Aorta (tissue), 5 donors: ENCODE measurements around the gene SPEM1. TPM values are rescaled to one million over a fixed set of nuclear protein-coding genes. Genes with fewer than 3 reads are reported as not detected.

Experiments
- ATAC-seq: fragments of 200-7000 bp; cut with Tn5 transposase; one replicate; pipeline ENCODE4 v1.9.1; 2022; ENCODE audit warnings: moderate library complexity; ENCODE audit not compliant: low FRiP score
- DNase-seq, 2 donors: peaks; one replicate each; pipeline ENCODE4 v3.0.0-alpha.2; 2020
- H3K27ac ChIP-seq, 2 donors: one replicate each; pipeline ENCODE4 v1.5.1; 2013; ENCODE audit warnings: low read length in 2 of 2, mild to moderate bottlenecking in 2 of 2, moderate library complexity in 2 of 2, control low read depth in 1 of 2, inconsistent platforms in 1 of 2, low read depth in 1 of 2
- H3K27me3 ChIP-seq, 2 donors: one replicate each; pipeline ENCODE4 v1.6.1; 2013; ENCODE audit warnings: control low read depth in 1 of 2, low read length in 1 of 2, mild to moderate bottlenecking in 1 of 2, moderate library complexity in 1 of 2; ENCODE audit not compliant: insufficient read depth in 2 of 2, control insufficient read depth in 1 of 2
- H3K36me3 ChIP-seq, 2 donors: one replicate each; pipeline ENCODE4 v1.6.1; 2013; ENCODE audit warnings: control low read depth in 1 of 2, low read length in 1 of 2, mild to moderate bottlenecking in 1 of 2; ENCODE audit not compliant: insufficient read depth in 2 of 2, control insufficient read depth in 1 of 2
- H3K4me1 ChIP-seq, 2 donors: one replicate each; pipeline ENCODE4 v1.6.1; 2013; ENCODE audit warnings: low read length in 2 of 2, control low read depth in 1 of 2, mild to moderate bottlenecking in 1 of 2, moderate library complexity in 1 of 2; ENCODE audit not compliant: insufficient read depth in 2 of 2, control insufficient read depth in 1 of 2
- H3K4me3 ChIP-seq, 2 donors: one replicate each; pipeline ENCODE4 v1.5.1; 2013; ENCODE audit warnings: low read length in 2 of 2, control low read depth in 1 of 2, mild to moderate bottlenecking in 1 of 2
- H3K9me3 ChIP-seq: one replicate; pipeline ENCODE4 v1.6.1; 2013; ENCODE audit warnings: mild to moderate bottlenecking, low read length; ENCODE audit not compliant: control insufficient read depth
- WGBS, 2 donors: extraction: QIAGEN DNeasy Blood & Tissue Kit; methylation state at CpG; one replicate each; pipeline ENCODE4 v1.1.7; 2013; 5-methylcytosine and 5-hydroxymethylcytosine counted together
- intact Hi-C, 2 donors: fragments of 100-400 bp; cut with DNase I; formaldehyde crosslinking; loops; one replicate each; pipeline versions ENCODE4 v1.14.2 to v1.15.0; 2022
- polyA plus RNA-seq, 2 donors: library from polyadenylated mRNA; stranded (reverse); fragments of 200-250 nt; gene quantifications; one replicate each; pipeline ENCODE4 v1.2.3, GENCODE V29; 2013
- total RNA-seq, 2 donors: library from RNA; stranded (reverse); fragmentation: NEBNext Ultra II Directional; extraction: Animal tissue kit (Norgen Biotek cat#: 25700); gene quantifications; one replicate each; pipeline ENCODE4 v1.2.1, GENCODE V29; 2021
- donor health status: healthy with polysubstance abuse.
- donor health status: Bipolar disorder and iron deficiency.
- donor health status: DM: no; HTN: no; CAD: no.
- donor health status: DM: no; HTN: no; CAD: no.
- donor health status: DM: yes; HTN: yes; CAD: no.

SPEM1 gene
- total and polyA plus RNA-seq, 4 donors, result not detected

GRCh38 chr17:7405350-7406234 lies 14.5 kb upstream of the SPEM1 start:
- Histone ChIP-seq H3K9me3 (no peaks in the 10 kb centered on the region), H3K27me3 (no peaks in the 10 kb centered on the region), H3K4me1 (no peaks in the 10 kb centered on the region), H3K4me3 (peak overlapping the region; percentile 59 to 82), H3K36me3 (no peaks in the 10 kb centered on the region), H3K27ac (peak overlapping the region in 1 of 2 donors; percentile 76)
- DNase-seq (no peak), ATAC-seq (no peak)
- WGBS, 2 donors, result 14% methylated on average over 27 to 38 of the region's 38 CpGs
- intact Hi-C loops, result loop anchor here in 1 of 2 donors (2.0 kb wide), 1 partner anchor 29 kb away; the partner anchor contains the start of gene TMEM102

- no peaks in the 10 kb centered on the region for H3K36me3 ChIP-seq
- no peaks in the 10 kb centered on the region for H3K4me1 ChIP-seq
- H3K27ac ChIP-seq, result no peak overlapping the region
- ATAC-seq (no peak), DNase-seq (no peak)
- H3K9me3 ChIP-seq, result no peaks in the 10 kb centered on the region
- H3K4me3 ChIP-seq, result no peak overlapping the region
- no peaks in the 10 kb centered on the region for H3K27me3 ChIP-seq
- WGBS, 2 donors, result 71 to 72% methylated on average over 12 of the region's 12 CpGs
- intact Hi-C loops, result loop anchor here in 1 of 2 donors (2.0 kb wide), 1 partner anchor 28 kb away; the partner anchor contains the start of gene TMEM102
These were observed 13.8 kb upstream of the SPEM1 start for GRCh38 chr17:7406235-7406825.

GRCh38 chr17:7407082-7407481 lies 13.0 kb upstream of the SPEM1 start:
- ATAC-seq, result no peak
- no peaks in the 10 kb centered on the region for H3K36me3 ChIP-seq
- H3K27me3 ChIP-seq, result no peaks in the 10 kb centered on the region
- WGBS, 2 donors, result 81 to 85% methylated on average over 13 of the region's 13 CpGs
- H3K4me3 ChIP-seq, result no peak overlapping the region
- no peaks in the 10 kb centered on the region for H3K4me1 ChIP-seq
- H3K9me3 ChIP-seq, result no peaks in the 10 kb centered on the region
- no peak overlapping the region for H3K27ac ChIP-seq
- no peak for DNase-seq
- intact Hi-C loops, result loop anchor here in 1 of 2 donors (2.0 kb wide), 1 partner anchor 28 kb away; the partner anchor contains the start of gene TMEM102

DNA sequence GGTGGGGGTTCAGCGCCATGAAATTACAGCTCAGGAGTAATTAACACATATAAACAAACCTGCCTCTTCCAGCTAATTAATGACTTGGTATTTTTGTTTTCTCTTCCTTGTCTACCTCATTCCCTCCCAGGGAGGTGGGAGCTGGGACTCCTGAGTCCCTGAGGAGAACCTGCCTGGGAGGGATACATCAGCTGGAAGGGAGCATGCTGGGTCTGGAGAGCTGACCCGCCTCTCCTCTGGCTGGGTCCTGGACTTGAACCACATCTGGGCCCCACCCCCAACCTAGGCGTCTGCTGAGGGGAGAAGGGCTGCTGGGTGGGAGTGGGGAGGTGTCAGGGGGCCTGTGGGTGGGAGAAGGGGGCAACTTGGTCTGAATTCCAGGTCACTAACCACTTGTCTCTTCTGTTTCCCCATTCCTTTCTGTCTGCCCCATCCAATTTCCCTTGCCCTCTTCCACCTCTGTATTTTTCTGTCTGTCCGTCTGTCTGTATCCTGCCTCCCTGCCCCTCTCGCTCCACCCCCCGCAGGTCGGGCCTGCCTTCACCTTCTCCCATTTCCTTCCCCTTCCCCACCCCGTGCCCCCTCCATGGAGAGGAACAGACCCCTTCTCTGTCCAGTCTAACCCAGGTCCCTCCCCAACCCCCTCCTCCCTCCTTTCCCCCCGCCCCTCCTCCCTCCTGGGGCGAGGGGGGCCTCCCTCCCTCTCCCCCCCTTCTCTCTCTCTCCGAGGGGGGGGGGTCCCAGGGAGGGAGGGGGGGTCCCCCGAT lies 12.5 kb upstream of the SPEM1 start, which contains the start of gene NLGN2:
Gene NLGN2, plus strand, starts transcription at position 361 of the 767 bp plus-strand sequence. CDS start 411 bp downstream, outside the sequence.
- Histone ChIP-seq H3K9me3 (no peaks in the 10 kb centered on the region), H3K27ac (no peak within 1 kb of the TSS), H3K36me3 (no peaks in the 10 kb centered on the region), H3K4me1 (no peaks in the 10 kb centered on the region), H3K4me3 (no peak within 1 kb of the TSS), H3K27me3 (no peaks in the 10 kb centered on the region)
- DNase-seq (no peak), ATAC-seq (no peak)
- 58 to 70% methylated on average over 9 to 12 of the region's 12 CpGs for WGBS, 2 donors
- intact Hi-C loops, result loop anchor here in 1 of 2 donors (2.0 kb wide), 1 partner anchor 27 kb away; the partner anchor contains the start of gene TMEM102

DNA sequence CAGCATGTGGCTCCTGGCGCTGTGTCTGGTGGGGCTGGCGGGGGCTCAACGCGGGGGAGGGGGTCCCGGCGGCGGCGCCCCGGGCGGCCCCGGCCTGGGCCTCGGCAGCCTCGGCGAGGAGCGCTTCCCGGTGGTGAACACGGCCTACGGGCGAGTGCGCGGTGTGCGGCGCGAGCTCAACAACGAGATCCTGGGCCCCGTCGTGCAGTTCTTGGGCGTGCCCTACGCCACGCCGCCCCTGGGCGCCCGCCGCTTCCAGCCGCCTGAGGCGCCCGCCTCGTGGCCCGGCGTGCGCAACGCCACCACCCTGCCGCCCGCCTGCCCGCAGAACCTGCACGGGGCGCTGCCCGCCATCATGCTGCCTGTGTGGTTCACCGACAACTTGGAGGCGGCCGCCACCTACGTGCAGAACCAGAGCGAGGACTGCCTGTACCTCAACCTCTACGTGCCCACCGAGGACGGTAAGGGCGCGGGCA lies 11.8 kb upstream of the SPEM1 start:
- Histone ChIP-seq H3K27ac (no peak overlapping the region), H3K4me3 (no peak overlapping the region), H3K4me1 (no peaks in the 10 kb centered on the region), H3K27me3 (no peaks in the 10 kb centered on the region), H3K9me3 (no peaks in the 10 kb centered on the region), H3K36me3 (no peaks in the 10 kb centered on the region)
- ATAC-seq (no peak), DNase-seq (no peak)
- 76 to 78% methylated on average over 56 to 58 of the region's 58 CpGs for WGBS, 2 donors
- intact Hi-C loops, result no loop called here

GRCh38 chr17:7408863-7409262 lies 11.3 kb upstream of the SPEM1 start:
- 84 to 86% methylated on average over 6 of the region's 6 CpGs for WGBS, 2 donors
- ATAC-seq, result no peak

GRCh38 chr17:7409716-7410115 lies 10.4 kb upstream of the SPEM1 start:
- Histone ChIP-seq H3K27ac (no peak overlapping the region), H3K9me3 (no peaks in the 10 kb centered on the region), H3K4me3 (no peak overlapping the region), H3K4me1 (no peaks in the 10 kb centered on the region), H3K36me3 (no peaks in the 10 kb centered on the region), H3K27me3 (no peaks in the 10 kb centered on the region)
- intact Hi-C loops, result no loop called here
- WGBS, 2 donors, result 89 to 92% methylated on average over 6 of the region's 6 CpGs
- ATAC-seq, result no peak
- DNase-seq, result no peak

More at GRCh38 chr17:7408863-7409262, 11.3 kb upstream of the SPEM1 start:
- H3K4me3 ChIP-seq, result no peak overlapping the region
- intact Hi-C loops, result no loop called here
- no peak for DNase-seq
- H3K27me3 ChIP-seq, result no peaks in the 10 kb centered on the region
- H3K9me3 ChIP-seq, result no peaks in the 10 kb centered on the region
- H3K27ac ChIP-seq, result no peak overlapping the region
- no peaks in the 10 kb centered on the region for H3K4me1 ChIP-seq
- no peaks in the 10 kb centered on the region for H3K36me3 ChIP-seq

DNA sequence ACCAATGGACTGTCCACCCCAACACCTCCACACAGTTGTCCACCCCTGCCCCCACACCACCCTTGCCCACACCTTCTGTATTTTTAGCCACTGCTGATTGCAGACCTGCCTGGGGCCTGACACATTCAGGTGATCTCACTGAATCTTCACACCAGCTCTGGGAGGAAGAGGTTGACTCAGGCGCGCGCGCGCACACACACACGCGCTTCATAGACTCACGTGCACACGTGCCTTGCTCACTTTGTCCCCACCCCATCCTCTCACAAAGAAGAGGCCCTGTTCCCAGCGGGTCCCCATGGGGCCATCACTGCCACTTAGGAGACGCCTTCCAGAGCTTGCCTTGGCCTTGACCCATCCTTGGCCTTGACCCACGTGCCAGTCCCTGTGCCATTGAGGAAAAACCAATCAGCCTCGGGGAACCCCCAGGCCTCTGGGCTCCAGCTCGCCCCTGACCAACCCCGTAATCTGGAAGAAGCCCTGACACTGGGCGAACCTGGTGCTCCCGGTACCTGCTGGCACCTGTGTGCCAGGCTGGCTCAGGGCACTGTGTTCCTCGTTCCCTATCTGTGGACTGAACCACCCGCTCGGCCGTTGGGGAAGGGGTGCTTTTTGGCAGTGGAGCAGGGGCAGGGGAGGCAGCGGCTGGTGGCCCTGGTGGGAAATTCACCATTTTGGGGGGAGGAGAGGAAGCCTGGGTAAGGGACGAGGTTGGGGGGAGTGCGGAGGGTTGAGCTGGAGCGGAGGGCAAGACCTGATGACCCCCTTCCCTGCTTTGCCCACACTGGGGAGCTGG lies 9.3 kb upstream of the SPEM1 start:
- no peaks in the 10 kb centered on the region for H3K27me3 ChIP-seq
- intact Hi-C loops, result no loop called here
- DNase-seq (no peak), ATAC-seq (no peak)
- H3K27ac ChIP-seq, result no peak overlapping the region
- H3K4me1 ChIP-seq, result no peaks in the 10 kb centered on the region
- H3K36me3 ChIP-seq, result no peaks in the 10 kb centered on the region
- WGBS, 2 donors, result 87 to 88% methylated on average over 25 of the region's 25 CpGs
- no peaks in the 10 kb centered on the region for H3K9me3 ChIP-seq
- H3K4me3 ChIP-seq, result no peak overlapping the region
